SIG-M5 (cell line): ENCODE measurements around the gene XRN2.
"Not testable (repeated sequence)": the region's sequence is repeated elsewhere in the genome, so short reads cannot be mapped to it uniquely, and the experiment has no call there.

Source experiments
- DNase-seq: peaks from one replicate; lab custom pipeline; 2025; lab: John Stamatoyannopoulos, UW

XRN2 gene

DNA sequence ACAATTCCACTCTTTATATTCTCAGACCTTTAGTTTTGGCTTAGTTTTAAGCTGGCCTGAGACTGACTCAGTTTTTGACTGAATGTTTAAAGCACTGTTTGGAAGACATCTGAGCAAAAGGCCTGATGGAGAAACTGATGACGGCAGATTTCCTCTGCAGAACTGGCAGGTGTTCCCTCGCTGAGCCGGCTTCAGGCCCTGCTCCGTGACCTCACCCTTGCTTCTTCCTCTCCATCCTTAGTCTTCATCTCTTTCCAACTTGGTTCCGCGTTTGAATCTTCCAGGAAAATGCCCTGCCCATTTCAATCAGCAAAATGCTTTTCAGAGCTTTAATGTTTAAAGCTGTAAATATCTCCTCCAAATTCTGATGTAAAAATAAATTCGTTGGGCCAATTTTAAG, 87.6 kb downstream of the XRN2 start:
- DNase-seq: no peak

DNA sequence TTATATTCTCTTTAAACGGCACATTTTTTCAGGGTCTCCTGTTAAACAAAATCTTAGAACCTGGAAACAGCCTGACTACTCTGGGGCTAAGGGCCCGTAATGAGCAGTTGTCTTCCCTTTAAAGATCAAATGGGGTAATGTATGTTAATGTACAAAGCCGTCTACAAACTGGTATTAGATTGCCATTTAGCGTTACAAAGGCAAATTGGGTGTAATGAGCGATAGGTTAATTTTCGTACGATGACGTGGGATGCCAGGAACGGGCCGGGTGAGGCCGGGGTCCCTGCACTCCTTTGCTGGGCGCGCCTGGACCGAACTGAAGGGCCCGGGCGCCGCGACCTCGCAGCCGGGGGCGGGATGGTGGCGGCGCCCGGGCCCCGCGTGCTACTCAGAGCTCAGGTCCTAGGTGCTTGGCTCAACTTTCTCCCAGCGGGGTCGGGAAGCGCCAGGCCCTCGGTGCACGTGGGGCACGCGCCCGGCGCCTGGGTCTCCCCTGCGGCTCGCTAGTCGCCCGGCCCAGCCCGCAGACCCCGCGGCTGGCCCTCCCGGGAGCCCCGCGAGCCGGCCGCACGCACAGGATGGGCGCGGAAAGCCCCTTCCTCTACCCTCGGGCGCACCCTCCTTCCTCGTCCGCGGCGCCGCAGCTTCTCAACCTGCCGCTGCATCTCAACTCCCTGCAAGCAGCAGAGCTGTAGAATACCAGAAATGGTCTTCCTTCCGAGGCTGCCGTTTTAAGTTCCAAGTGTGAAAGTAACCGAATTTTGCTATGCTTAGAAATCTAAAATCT, 88.2 kb downstream of the XRN2 start:
- DNase-seq: no peak

- no peak for DNase-seq
Observed at GRCh38 chr20:21391972-21392352, 88.8 kb downstream of the XRN2 start.

- no peak for DNase-seq
Observed at GRCh38 chr20:21393166-21393565, 90.0 kb downstream of the XRN2 start.

DNA sequence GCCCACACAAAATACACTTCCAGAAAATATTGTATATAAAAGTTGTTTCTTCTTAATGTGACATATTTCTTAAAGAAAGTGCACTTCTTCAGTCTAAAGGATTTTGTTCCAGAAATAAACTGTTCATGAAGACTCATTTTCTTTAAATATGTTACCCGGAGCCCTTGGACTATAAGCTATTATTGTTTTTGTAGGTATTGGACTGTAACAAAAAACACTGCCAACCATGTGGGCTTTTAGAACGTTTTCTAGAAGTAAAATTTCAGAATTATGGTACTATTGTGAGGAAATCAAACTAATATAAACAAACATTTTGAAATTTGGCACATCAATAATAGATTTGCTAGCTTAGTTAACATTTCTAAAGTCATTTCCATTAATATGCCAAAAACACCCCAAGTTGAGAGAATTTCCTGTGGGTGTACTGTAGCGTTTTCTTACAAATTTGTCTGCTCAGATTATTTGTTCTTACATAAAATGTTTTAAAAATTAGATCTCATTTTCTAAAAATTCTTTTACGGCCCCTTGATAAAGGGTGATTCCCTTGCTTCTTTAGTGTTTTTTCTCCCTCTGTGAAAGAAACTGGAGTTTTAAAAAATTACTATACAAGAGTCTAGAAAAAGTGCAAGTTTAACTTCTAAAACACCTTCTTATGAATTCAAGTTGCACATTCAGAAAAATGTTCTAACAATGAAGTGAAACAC, 90.8 kb downstream of the XRN2 start:
- DNase-seq: no peak

- DNase-seq: no peak
Observed at GRCh38 chr20:21394551-21394950, 91.4 kb downstream of the XRN2 start.

GRCh38 chr20:21395051-21395665, 92.0 kb downstream of the XRN2 start:
- DNase-seq: no peak

- DNase-seq: no peak
Observed at GRCh38 chr20:21395666-21396598, 92.8 kb downstream of the XRN2 start.

GRCh38 chr20:21396599-21397340, 93.6 kb downstream of the XRN2 start:
- no peak for DNase-seq

DNA sequence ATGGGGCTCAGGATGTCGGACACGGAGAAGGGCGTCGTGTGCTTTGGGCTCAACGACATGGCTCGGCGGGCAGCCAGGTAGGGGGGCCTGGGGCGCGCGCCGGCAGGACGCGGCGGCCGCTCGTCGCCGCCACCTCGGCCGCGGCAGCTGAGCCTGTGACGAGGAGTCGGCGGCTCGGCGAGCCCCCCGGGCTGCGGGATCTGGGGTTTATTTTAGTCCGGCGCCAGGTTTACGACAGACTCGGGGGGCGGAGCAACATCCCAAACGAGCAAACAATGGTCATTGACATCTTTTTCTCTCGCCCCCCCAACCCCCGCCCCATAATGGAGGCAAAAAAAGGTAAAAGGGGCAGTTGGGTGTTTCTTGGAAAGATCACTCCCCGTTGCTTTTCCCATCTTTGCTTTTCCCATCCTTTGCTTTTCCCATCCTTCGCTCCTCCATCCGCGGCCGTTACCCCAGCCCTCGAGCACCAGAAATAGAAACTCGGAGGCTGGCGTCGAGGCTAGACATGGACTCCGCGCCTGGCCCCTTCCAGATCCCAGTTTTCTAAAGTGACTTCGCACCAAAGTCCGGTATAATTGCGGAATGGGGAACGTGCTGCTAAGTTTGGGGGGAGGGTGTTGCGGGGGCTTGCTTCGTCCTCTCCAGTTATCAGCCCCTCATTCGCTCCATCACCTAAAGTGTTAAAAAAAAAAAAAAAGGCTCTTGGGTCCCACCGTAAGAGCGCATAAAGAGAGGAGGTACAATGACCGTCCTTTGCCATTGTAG, 94.4 kb downstream of the XRN2 start, which contains the start of gene NKX2-4:
TSS of gene NKX2-4 (minus strand) at position 186 of the 768 bp plus-strand sequence. CDS start at position 59, 127 bp downstream.
- DNase-seq: no peak

GRCh38 chr20:21398109-21399004, 95.2 kb downstream of the XRN2 start:
- DNase-seq: no peak

DNA sequence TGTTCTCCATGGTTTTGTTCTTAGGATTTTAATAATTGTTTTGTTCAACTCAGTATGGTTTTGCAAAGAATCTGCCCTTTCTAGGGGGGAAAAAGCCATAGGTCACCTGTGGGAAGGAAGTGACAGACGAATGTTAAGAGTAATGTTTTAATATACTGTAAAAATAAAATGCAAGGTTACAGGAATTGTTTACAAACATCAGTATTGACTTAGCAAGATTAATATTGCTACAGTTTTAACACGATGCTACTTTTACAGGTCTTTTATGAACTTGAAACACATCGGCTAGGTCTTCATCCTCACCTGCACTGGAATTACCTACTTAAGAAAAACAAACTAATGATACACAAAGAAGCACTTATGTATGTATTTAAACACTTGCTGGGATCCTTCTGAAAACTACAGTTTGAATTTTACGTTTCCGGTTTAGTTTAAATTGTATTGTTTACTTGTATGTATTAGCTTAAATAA, 95.9 kb downstream of the XRN2 start:
- no peak for DNase-seq

DNA sequence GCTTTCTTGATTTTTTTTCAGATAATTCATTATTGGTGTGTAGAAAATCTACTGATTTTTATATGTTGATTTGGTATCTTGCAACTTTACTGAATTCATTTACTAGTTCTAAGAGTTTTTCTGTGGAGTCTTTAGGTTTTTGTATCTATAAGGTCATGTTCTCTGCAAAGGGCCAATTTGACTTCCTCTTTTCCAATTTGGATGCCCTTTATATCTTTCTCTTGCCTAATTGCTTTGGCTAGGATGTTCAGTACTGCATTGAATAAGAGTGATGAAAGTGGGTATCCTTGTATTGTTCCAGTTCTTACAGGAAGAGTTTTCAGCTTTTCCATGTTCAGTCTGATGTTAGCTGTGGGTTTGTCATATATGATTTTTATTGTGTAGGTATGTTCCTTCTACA, 108.6 kb downstream of the XRN2 start:
- DNase-seq: no peak

DNA sequence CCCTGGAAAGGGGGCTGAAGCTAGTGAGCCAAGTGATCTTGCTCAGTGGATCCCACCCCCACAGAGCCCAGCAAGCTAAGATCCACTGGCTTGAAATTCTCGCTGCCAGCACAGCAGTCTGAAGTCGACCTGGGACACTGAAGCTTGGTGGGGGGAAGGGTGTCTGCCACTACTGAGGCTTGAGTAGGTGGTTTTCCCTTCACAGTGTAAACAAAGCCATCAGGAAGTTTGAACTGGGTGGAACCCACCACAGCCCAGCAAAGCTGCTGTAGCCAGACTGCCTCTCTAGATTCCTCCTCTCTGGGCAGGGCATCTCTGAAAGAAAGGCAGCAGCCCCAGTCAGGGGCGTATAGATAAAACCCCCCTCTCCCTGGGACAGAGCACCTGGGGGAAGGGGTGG, 110.9 kb downstream of the XRN2 start:
- DNase-seq: not testable (repeated sequence)

DNA sequence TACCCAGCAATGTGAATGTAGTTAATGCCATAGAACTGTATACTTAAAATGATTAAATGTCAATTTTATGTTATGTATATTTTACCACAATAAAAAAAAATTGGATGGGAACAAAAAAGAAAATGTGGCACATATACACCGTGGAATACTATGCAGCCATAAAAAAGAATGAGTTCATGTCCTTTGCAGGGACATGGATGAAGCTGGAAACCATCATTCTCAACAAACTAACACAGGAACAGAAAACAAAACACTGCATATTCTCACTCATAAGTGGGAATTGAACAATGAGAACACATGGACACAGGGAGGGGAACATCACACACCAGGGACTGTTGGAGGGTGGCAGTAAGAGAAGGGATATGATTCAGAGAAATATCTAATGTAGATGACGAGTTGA, 116.0 kb downstream of the XRN2 start:
- DNase-seq: not testable (repeated sequence)

DNA sequence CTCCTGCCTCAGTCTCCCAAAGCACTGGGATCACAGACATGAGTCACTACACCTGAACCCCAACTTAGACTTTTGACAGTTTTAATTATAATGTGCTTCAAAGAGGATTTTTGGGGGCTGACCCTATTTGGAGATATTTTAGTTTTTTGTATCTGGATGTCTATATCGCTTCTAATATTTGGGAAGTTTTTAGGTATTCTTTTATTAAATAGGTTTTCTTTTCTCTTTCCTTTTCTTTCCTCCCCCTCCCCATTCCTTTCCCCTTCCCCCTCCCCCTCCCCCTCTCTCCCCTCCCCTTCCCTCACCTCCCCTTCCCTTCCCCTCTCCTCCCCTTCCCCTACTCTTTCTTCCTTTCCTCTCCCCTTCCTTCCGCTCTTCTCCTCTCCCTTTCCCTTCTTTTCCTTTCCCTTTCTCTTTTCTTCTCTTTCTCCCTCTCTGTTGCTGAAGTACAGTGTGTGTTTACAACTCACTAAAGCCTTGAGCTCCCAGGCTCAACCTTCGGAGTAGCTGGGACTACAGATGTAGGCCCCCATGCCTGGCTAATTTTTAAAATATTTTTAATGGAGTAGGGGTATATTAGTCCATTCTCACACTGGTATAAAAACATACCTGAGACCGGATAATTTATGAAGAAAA, 118.6 kb downstream of the XRN2 start:
- DNase-seq: no peak

GRCh38 chr20:21423712-21424111, 120.6 kb downstream of the XRN2 start:
- DNase-seq: not testable (repeated sequence)

GRCh38 chr20:21424846-21425245, 121.7 kb downstream of the XRN2 start:
- no peak for DNase-seq

GRCh38 chr20:21430020-21430419, 126.9 kb downstream of the XRN2 start:
- DNase-seq: no peak
